GM12872 (cell line): Measurements from ENCODE around the gene NUP210.
A peak's percentile ranks its signal among the peaks of the same experiment; 100 is the strongest.

Source experiments
- TF ChIP-seq, protein P1 (sequence below): IDR thresholded peaks from 3 replicates; pipeline ENCODE4 v1.5.1; 2011; ENCODE audit warnings: low read depth, mild to moderate bottlenecking, low read length, moderate library complexity; ENCODE audit not compliant: insufficient read depth

NUP210 gene

DNA sequence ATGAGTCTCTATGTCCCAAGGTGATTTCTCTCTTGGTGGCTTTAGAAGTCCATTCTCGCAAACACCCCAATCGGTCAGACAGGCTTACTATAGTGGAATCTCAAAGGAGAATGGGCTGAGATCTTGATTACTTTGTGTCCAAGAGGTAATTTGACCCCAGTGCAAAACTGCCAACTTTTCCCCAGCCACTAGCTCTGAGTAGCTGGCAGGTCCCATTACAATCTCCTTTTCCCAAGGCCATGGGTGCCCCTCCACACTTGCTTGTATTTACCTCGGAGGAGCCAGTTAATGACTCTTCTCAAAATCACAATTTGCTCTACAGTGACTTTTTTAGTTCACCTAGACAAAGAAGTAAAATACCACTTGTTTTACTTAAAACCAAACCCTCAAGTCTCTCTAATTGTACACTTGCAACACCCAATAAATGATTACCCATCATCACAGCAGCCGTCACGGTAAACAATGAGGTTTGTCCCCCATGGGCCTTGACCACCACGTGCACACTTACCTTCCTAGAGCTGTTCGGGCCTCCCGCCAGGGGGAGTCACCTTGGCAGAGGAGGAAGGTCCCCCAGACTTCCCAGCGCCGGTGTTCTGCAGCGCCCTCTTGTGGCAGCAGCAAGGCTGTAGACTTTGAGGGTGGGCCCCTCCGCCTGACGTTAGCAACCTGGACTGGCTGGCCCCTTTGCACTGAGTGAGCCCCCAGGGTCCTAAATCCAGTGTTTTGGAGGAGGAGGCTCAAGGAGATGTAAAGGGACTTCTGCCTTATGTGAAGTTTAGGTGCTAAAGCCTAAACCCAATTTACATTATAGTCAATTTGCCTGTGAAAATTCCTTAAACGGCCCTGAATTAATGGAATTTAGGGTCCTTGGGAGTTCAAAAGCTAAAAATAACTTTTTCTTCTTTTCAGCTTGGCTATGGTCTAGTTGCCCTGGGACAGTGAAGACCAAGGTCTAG is 41.3 kb upstream of the NUP210 start:
- TF ChIP-seq, protein P1, sequence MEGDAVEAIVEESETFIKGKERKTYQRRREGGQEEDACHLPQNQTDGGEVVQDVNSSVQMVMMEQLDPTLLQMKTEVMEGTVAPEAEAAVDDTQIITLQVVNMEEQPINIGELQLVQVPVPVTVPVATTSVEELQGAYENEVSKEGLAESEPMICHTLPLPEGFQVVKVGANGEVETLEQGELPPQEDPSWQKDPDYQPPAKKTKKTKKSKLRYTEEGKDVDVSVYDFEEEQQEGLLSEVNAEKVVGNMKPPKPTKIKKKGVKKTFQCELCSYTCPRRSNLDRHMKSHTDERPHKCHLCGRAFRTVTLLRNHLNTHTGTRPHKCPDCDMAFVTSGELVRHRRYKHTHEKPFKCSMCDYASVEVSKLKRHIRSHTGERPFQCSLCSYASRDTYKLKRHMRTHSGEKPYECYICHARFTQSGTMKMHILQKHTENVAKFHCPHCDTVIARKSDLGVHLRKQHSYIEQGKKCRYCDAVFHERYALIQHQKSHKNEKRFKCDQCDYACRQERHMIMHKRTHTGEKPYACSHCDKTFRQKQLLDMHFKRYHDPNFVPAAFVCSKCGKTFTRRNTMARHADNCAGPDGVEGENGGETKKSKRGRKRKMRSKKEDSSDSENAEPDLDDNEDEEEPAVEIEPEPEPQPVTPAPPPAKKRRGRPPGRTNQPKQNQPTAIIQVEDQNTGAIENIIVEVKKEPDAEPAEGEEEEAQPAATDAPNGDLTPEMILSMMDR, result peak; percentile 92

DNA sequence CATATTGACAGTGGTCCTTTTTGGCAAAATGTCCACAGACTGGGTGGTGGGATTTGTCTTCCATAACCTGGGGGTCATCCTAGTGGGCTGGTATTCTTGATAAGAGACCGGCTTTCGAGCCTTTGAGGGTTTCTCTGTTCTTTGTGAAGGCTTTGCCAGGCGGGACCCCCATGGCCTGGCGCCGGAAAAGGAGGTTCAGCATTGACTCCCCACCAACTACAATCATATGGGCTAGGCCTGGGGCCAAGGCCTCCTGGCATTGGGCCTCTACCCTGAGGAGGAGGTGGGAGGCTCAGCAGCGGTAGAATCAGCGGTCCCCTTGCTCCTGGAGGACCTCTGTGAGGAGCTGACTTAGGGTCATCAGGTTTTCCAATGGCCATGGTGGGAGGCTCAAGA is 40.2 kb upstream of the NUP210 start:
- TF ChIP-seq, protein P1, result no peak

DNA sequence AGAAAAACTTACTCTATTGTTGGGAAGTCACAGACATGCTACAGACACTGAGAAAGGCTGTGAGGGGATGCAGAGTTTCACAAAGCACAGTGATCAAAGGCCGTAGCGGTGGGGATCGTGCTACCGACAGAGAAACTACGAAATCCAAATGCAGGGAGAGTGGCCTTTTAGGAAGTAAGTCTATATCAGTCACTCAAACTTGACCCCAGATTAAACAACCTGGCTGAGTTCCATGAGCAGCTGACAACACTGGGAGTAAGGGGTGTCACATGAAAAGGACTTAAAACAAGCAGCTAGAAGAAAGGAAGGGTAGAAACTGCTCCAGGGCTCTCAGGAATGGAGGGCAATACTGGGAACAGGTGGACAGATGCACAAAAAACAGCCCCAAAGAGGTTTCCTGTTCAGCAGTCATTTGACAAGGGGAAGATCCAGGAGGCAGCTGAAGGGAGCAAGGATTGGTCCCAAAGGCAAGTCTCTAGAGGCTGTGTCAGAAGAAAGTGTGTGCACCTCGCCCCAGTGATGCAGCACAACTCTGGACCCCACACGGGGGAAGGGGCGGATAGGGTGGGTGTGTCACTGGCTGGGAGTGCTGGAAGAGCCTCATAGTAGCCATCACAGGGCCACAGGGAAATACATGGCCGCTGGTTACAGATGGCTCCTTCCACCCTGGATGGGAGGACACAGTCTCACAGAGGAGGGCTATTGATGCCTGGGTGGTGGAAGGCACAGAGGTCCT is 39.7 kb upstream of the NUP210 start:
- TF ChIP-seq, protein P1, result no peak

DNA sequence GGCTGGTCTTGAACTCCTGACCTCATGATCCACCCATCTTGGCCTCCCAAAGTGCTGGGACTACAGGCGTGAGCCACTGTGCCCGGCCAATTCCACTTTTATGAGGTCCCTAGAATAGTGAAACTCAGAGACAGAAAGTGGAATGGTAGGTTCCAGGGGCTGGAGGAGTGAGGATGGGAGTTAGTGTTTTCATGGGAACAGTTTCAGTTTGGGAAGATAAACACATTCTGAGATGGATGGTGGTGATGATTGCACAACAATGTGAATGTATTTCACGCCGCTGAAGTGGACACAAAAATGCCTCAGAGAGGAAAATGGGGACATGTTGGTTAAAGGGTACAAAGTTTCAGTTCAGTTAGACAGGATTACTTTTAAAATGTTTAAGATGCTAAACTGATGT is 37.5 kb upstream of the NUP210 start:
- TF ChIP-seq, protein P1, result no peak

DNA sequence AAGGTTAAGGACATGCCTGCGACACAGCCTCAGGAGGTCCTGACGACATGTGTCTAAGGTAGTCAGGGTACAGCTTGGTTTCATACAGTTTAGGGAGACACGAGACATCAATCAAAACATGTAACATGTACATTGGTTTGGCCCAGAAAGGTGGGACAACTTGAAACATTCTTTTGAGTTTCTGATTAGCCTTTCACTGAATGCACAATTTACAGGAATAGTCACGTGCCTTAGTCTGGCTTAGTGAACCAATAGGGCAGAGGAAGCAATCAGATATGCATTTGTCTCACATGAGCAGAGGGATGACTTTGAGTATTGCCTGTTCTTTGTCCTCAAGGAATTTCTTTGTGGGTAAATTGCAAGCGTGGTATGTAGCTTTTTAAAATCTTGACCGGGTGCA is 35.5 kb upstream of the NUP210 start:
- TF ChIP-seq, protein P1, result no peak

DNA sequence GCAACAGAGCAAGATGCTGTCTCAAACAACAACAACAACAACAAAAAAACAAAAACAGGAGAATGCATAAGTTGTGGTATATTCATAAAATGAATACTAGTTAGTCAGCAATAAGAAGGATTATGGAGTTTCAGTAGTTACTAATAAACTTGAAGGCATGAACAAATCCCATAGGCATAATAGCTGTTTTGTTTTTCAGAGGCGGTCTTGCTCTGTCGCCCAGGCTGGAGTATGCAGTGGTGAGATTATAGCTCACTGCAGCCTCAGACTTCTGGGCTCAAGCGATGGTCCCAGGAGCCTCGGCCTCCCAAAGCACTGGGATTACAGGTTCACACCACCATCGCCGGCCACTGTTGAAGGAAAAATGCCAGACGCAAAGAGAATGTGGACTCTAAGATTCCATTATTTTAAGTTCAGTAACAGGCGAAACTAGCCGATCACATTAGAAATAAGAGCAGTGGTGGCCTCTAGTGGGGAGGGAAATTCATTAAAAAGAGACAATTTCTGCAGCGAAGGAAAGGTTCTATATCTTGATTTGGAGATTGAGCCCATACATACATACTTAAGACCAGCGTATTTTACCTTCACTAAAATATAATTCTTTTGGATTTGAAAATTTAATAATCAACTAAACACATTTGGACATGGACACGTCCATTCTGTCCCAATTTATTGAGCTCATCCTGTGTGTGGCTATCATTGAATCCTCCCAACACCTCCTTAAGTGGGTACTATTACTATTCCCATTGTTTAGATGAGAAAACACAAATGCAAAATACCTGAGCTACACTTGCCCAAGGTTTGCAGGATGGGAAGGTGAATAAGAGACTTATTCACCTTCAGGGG is 32.6 kb upstream of the NUP210 start:
- TF ChIP-seq, protein P1, result peak; percentile 68

DNA sequence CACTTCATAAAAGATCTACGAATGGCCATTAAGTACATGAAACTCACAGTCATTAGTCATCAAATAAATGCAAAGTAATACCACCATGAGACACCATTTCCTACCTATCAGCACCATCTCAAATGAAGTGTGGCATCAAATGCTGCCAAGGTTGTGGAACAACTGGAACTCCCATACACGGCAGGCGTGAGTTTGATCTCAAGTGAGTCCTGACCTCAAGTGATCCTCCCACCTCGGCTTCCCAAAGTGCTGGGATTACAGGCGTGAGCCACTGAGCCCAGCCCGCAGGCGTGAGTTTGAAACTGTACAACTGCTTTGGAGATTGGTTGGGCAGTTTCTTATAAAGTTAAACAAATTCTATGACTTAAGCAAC is 31.2 kb upstream of the NUP210 start:
- TF ChIP-seq, protein P1, result no peak
